ENCODE measurements around the gene LLCFC1.
"Not testable (repeated sequence)": the region's sequence is repeated elsewhere in the genome, so short reads cannot be mapped to it uniquely, and the experiment has no call there.

LLCFC1 gene

GRCh38 chr7:142943706-142944268 is 4.5 kb downstream of the LLCFC1 start:
- DNase-seq = no peak

GRCh38 chr7:142945001-142945400 is 5.7 kb downstream of the LLCFC1 start:
- DNase-seq = no peak

GRCh38 chr7:142948603-142949002 is 9.3 kb downstream of the LLCFC1 start:
- DNase-seq = no peak

GRCh38 chr7:142950235-142950634 is 11.0 kb downstream of the LLCFC1 start:
- DNase-seq = no peak

- DNase-seq = no peak
Measured at GRCh38 chr7:142954680-142955268, 15.5 kb downstream of the LLCFC1 start.

GRCh38 chr7:142956951-142957623 is 17.8 kb downstream of the LLCFC1 start:
- no peak for DNase-seq

GRCh38 chr7:142957723-142958122 is 18.4 kb downstream of the LLCFC1 start:
- DNase-seq = no peak

GRCh38 chr7:142959202-142959601 is 19.9 kb downstream of the LLCFC1 start:
- no peak for DNase-seq

- DNase-seq = no peak
Measured at GRCh38 chr7:142960955-142961512, 21.8 kb downstream of the LLCFC1 start.

GRCh38 chr7:142961595-142961972 is 22.3 kb downstream of the LLCFC1 start:
- no peak for DNase-seq

- DNase-seq = no peak
Measured at GRCh38 chr7:142961973-142962926, 23.0 kb downstream of the LLCFC1 start, which contains the start of gene KEL. TSS of gene KEL (minus strand) at chr7:142962363. CDS start at chr7:142962206, 157 bp downstream.

GRCh38 chr7:142962991-142963390 is 23.7 kb downstream of the LLCFC1 start:
- no peak for DNase-seq

GRCh38 chr7:142963993-142964392 is 24.7 kb downstream of the LLCFC1 start:
- no peak for DNase-seq

- no peak for DNase-seq
Measured at GRCh38 chr7:142964502-142965246, 25.4 kb downstream of the LLCFC1 start.

GRCh38 chr7:142968229-142968628 is 28.9 kb downstream of the LLCFC1 start:
- DNase-seq = no peak

- DNase-seq = no peak
Measured at GRCh38 chr7:142969183-142969582, 29.9 kb downstream of the LLCFC1 start.

GRCh38 chr7:142974626-142975025 is 35.3 kb downstream of the LLCFC1 start:
- no peak for DNase-seq

GRCh38 chr7:142978402-142978801 is 39.1 kb downstream of the LLCFC1 start:
- DNase-seq = not testable (repeated sequence)

GRCh38 chr7:142983825-142984224 is 44.5 kb downstream of the LLCFC1 start:
- no peak for DNase-seq

GRCh38 chr7:142984297-142984696 is 45.0 kb downstream of the LLCFC1 start:
- DNase-seq = no peak

Data from NCI-H1436 (cell line).